Diencephalon (tissue), 1 donor: ENCODE measurements around the gene TRIB2. TPM values are rescaled to one million over a fixed set of nuclear protein-coding genes. Genes with fewer than 3 reads are reported as not detected.

Experiments used
- small RNA-seq: library from RNA; depleted of rRNA; stranded (forward); fragments of <200 nt; gene quantifications from one replicate; pipeline ENCODE3, GENCODE V24; 2014
- total RNA-seq: library from RNA; depleted of rRNA; stranded (reverse); fragments of >200 nt; gene quantifications from one replicate; pipeline ENCODE4 v1.2.3, GENCODE V29; 2014

Gene TRIB2
- 205 TPM for total RNA-seq

DNA sequence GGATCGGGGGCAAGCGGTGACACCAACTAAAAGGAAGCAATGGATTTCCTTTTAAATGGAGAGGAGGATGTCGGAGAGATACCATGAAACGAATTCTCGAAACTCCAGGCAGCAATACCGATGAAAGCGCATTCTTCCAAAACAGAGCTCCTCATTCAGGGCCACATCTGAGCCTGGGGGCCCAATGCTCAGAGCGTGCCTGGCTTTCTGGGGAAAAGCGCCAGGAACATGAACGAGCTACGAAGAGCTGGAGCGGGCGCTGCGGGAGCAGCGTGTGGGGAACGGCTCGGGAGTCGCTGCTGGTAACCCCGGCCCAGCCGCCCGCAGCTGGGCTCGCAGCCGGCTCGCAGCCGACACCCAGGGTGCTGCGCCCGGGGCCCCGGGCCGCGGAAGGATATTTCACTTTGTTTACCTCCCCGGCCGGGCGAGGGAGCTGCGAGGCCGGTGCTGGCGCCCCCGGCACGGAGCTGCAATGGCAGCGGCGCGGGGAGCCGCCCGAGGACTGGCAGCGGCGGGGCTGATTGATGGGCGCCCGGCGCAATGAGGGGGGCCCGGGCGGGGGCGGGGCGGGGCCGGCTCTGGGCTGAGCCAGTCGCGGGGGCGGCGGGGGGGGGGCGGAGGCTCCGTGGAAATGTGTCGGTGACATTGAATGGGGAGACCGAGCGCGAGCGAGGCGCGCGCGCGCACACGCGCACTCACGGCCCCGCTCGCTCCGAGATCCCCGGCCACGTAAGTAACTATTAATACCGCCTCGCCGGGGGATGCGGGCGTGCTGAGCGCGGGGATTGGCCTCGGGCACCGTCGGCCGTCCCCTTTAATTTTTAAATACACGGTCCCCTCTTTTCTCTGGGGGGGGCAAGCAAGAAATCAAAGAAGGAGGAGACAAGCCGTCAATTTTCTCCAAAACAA lies at the start of gene TRIB2:
TSS of gene TRIB2 (plus strand) at position 655 of the 909 bp plus-strand sequence. CDS start 1,372 bp downstream, outside the sequence.

Small RNAs within 50 kb of the gene (small RNA-seq; reads per million reads assigned to genes)
- 0.15 reads per million for gene MIR3125
